Activated CD4-positive, alpha-beta T cell treated with anti-CD3 and anti-CD28 coated beads, Interleukin-2, amount 50 U/mL, for 24 hours (primary cell): Measurements from ENCODE around the gene DNAJB13.

Experiments used
- DNase-seq, 2 donors: peaks; one replicate each; pipeline ENCODE4 v3.0.0-alpha.2; 2020; ENCODE audit warnings: low read depth in 1 of 2, low spot score in 1 of 2

The DNAJB13 gene

DNA sequence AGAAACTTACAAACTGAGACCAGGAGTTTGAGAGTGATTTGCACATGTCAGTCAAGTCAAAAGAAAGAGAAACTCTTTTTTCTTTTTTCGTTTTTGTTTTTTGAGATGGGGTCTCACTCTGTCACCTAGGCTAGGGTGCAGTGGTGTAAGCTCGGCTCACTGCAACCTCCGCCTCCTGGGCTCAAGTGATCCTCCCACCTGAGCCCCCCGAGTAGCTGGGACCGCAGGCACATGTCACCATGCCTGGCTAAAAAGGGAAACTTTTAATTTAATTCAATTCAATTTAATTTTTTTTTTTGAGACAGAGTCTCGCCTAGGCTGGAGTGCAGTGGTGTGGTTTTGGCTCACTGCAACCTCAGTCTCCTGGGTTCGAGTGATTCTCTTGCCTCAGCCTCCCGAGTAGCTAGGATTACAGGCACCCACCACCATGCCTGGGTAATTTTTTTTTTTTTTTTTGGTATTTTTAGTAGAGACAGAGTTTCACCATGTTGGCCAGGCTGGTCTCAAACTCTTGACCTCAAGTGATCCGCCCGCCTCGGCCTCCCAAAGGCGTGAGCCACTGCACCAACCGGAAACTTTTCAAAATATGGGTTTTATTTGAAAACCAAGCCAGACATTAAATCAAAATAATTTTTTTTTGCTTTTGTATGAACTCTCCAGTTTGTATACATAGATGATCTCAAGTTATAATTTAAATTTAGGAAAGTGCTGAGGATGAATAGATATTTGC, 48.2 kb downstream of the DNAJB13 start:
- DNase-seq = no peak

GRCh38 chr11:73999581-74000306, 48.9 kb downstream of the DNAJB13 start:
- no peak for DNase-seq

GRCh38 chr11:74000307-74001133, 49.7 kb downstream of the DNAJB13 start:
- no peak for DNase-seq

GRCh38 chr11:74001822-74002286, 51.0 kb downstream of the DNAJB13 start:
- no peak for DNase-seq

DNA sequence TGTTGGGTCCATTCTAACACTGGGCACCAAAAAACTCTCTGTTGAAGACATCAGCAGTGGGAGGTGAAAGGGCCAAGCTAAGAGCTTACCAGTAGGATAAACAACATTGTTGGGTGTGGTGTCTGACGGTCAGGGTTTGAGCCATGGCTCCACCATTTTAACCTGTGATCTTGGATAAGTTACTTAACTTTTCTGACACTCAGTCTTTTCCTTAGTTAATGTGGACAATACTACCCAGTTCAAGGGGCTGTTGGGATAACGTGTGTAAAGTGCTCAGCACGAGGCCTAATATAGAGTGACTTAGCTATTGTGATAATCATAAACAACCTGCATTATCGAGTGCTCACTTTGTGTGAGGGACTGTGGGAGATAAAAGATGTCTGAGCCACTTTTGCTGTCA, 52.0 kb downstream of the DNAJB13 start:
- DNase-seq = no peak

DNA sequence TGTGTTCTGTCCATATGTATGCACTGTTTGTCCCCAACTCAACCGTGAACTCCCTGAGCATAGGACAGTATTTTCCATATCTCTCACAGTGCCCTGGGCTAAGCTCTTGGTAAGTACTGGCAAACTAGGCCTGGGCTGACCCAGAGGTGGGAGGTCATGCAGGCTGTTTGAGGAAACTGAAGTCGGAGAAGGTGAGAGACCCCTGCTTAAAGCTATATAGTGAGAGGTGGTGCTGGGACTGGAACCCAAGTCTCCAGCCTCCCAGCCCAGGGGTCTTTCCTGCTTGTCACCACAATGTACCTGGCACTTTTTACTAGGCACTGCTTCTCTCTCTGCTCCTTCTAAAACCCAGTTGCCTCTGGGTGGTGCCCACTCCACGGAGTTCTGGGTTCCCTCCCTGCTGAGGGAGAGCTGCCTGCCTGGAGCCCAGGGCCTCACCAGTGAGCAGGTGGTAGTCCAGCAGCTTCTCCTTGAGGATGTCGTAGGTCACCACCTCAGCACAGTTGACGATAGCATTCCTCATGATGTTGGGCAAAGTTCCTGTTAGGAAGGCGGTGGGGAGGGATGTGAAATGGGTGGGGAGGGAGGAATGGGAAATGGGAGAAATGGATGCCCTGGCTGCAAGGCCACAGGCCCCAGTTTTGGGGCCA, 53.3 kb downstream of the DNAJB13 start:
- DNase-seq = no peak

DNA sequence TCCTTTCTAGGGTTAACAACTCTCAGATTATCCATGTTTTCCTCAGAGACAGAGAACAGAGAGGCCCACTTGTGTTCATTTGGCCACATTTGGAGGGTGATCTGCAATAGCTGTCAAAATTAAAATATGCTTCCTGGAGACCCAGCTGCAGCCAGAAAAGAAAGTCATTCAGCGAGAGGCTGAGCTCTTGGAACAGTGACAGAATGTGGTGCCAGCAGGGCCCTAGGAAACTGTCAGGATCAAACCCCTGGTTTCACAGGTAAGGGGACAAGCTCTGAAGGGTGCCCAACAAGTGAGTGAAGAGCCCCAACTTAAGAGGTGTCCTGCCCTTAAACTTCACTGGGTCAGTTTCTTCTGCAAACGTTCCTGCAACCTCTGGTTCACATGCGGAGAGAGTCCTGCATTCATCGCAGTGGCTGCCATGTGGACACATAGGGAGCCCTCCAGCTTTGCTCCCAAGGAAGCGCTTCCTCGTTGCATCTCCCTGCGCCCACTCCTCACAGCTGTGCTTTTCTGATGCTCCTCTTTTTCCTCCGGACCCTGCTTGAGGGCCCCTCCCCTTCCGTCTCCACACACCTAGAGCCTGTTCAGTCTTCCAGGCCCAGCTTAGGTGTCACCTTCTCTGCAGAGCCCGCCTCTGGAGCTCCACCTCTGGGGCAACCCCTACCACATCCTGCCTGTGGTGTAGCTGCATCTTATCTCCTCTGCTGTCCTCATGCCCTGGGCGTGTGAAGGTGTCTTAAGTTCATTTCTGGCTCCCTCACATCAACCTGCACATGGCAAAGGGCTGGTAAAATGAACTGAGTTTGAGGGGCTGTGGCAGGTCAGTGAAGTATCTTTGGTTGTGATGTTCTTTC, 54.2 kb downstream of the DNAJB13 start:
- peak; percentile 45 to 63 for DNase-seq

- no peak for DNase-seq
These were observed 55.1 kb downstream of the DNAJB13 start for GRCh38 chr11:74005721-74006517.

GRCh38 chr11:74006743-74007304, 56.0 kb downstream of the DNAJB13 start:
- DNase-seq = no peak

GRCh38 chr11:74007691-74008372, 57.0 kb downstream of the DNAJB13 start:
- DNase-seq = no peak

DNA sequence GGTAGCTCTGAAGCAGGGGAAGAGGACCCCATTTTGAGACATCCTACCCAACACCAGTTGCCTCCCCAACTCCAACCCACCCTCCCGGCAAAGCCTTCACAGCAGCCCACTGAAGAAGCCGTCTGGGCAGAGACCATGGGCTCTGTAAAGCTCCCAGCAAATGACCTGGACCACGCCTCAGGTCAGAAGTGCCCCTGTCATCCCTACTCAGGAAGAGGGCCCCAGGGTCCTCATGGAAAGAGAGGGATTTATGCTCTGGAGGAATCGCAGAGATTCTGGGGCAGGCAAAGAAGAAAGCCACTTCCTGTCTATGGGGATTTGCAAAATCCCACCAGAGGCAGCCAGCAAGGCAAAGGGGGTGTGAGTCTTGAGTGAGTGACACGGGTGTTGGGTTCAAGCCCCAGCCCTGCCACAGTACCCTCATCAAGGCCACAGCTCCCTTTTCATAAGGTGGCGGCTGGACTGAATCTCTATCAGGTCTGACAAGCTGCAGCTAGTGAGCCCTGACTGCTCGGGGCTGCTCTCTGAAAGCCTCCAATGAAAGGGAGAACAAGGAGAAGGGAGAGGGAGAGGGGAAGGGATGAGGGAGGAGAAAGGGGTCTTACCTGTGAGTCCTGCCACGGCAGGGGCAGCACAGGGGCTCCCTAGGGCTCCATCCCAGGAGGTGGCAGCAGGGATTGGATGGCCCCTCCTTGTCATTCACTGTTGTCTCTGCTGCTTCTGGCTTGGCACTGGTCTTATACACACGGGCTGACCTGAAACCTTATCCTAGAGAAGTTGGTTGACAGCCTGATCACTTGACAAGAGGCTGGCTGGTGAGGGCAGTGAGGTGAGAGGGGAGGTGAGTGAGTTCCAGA, 57.8 kb downstream of the DNAJB13 start, which contains the start of gene UCP3:
UCP3 (minus strand) TSS at position 713 of the 857 bp plus-strand sequence. CDS start 2,043 bp downstream, outside the sequence.
- DNase-seq = no peak

DNA sequence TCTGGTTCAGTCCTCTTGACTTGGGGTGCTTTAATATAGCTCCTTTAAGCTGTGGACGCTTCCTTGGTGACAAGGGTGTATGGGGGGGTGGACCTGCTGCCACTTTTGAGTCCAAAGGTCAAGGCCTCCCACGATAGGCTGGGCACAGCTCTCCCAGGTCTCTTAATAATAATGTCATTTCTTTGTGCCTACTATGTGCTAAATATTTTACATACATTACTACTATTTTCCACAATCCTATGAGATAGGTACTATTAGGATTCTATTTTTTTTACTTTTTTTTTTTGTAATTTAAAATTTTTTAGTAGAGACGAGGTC, 58.4 kb downstream of the DNAJB13 start:
- DNase-seq = no peak

- DNase-seq = no peak
These were observed 59.0 kb downstream of the DNAJB13 start for GRCh38 chr11:74009675-74010305.

DNA sequence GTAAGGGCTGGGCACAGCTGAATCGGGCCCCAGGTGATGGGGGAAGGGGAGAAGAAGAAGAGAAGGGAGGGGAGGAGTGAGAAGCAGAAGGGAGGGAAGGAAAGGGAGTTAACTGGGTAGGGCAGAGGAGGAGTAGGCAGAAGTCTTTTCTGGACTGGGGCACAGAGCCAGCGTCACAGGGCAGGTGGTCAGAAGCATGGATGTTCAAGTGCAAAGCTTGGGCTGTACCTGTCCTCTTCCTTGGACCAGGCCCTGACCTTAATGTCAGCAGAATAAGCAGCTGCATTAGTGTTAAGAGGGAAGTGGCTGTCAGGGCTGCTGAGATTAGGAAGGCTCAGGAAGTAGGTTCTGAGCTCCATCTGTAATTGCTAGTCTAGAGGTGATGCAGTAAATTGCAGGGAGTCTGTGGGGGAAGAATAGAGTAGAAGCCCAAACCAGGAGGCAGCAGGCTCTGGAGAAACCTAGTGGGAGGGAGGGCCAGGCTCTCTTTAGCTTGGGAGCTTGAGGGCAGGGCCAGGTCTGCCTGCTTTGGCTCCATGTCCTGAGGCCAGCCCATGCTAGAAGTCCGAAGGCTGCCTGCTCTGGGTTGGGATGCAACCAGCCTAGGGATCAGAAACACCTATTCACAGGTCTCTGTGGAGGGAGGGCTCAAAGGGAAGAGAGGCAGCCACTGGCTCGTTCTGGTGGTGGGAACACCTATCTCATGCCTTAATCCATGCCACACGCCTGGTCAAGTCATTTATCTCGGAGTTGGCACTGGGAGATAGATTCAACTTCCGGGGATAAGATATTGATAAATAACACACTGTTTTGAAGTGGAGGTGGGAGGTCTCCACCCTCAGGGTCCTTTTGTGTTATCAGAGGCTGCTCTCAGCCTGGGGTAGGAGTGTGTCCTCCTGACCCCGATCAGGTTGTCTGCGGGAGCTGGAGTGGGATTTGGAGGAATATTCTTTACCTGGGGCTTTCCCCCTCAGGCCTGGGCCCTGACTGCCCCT, 59.8 kb downstream of the DNAJB13 start:
- DNase-seq = no peak

GRCh38 chr11:74011360-74012073, 60.7 kb downstream of the DNAJB13 start:
- DNase-seq = no peak
